Non-pigmented ciliary epithelial cell (primary cell): ENCODE results near the gene DUSP9.

Source experiments
- DNase-seq: peaks from one replicate; pipeline ENCODE4 v3.0.0-alpha.2; 2010; ENCODE audit warnings: low read depth

The DUSP9 gene

DNA sequence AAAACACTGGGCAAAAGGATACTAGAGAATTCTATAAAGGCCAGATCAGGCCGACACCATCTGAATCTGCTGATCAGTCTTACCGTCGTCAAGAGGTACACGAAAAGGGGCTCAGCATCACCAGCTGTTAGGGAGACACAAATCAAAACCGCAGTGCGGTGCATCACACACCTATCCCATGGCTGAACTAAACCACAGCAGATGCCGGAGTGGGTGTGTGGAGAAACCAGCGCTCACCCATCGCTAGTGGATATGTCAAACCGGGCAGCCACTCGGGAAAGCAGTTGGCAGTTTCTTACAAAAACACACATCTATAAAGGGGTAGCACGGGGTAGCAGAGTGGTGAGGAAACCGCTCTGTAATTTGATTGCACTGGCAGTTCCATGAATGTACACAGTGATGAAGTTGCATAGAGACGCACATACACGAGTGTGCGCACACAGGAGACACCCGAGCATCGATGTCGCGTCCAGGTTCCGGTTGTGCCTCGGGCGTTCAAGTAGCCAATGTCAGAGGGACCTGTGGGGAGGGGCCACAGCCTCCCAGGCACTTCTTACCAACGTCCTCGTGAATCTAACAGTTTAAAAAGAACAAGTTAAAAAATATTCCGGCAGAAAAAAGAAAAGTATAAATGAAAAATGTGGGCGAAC is 24.9 kb upstream of the DUSP9 start:
- no peak for DNase-seq

DNA sequence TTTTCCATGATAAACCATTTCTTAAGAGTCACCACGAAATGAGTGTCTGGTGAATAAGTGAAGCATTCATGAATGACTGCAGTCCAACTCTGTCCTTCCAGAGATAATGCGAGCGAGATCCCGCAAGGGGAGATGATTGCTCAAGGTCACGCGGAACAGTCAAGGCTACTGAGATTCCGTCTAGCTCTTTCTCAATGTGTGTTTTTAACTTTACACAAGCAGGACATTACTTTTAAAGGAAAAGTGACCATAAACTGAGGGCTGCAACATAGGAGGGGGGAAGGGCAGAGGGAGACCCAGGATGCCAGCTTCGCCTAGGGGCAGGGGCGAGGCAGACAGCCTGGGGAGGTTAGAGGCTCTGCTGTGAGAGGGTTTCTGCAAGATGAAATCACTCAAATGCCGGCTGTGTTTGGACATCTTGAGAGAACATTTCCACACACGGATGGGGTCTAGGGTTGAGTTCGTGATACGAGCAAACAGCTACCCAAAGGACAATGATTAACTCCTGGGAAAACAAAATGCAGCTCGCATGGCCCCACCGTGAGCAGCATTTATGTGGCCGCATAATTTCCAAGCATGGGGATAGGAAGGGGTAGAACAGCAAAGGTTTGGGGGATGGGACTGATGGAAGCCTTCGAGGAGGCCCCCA is 24.2 kb upstream of the DUSP9 start:
- DNase-seq: no peak

DNA sequence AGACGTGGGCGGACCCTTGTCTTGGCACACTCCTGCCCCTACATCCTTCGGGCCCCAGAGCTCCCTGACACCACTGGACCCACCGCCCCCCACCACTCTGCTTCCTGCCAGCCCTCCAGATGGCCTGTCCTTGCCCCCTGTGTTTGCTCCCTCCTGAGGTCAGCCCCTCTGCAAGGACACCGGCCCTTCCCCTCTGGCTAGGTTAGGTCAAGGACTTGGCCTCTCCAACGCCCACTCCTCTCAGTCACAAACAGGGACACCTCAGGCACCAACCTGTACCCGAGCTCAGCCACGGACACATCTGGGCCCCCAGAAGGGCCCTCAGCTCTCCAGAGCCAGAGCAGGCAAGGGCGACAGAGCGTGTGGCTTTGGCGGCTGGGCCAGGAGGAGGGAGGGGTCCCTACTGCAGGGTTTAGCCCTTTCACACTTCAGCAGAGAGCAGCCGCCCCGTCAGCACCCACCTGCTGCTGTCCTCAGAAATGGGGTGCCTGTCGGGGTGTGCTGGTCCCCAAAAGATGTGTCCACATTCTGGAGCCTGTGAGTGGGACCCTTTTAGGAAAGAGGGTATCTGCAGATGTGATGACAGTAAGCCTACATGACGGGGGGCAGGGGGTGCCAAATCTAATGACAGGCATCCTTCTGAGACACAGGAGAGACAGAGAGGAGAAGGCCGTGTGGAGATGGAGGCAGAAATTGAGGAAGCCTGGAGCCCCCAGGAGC is 23.5 kb upstream of the DUSP9 start:
- no peak for DNase-seq

DNA sequence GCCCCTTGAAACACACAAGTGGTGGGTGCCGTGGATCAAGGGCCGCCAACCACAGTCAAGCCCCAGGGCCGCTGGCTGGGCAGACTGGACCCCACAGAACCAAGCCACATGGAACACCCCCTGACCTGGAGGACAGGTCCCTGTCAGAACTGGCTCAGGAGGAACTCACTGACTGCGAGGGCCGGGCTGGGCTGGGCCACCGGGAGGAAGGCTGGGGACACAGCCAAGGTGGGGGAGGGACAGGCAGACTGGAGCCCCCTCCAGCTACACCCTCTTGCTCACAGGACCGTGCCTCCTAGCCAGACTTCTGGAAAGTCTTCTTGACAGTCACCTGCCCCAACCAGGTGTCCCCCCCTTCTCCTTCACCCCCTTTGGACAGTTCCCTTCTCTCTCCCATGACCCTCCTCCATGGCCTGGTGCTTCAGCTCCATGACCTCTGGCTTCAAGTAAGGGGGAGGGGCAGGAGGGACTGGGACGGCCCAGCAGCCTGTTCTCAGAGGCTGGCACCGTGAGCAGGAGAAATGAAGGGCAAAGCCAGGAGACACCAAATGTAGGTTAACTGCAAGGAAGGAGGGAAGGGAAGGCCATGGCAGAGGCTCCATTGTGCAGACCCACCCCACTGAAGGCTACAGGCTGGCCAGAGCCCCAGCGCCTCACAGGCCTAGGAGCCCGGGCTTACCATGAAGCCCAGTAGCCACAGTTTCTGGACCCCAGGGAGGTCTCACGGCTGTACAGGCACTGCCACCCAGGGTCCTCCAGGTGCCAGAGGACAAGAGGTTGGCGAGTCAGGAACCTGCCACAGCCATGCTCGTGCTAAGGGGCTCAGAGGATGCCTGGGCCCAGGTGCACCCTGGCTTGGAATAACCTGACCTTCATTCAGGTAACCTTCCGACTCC is 22.6 kb upstream of the DUSP9 start:
- DNase-seq: no peak

DNA sequence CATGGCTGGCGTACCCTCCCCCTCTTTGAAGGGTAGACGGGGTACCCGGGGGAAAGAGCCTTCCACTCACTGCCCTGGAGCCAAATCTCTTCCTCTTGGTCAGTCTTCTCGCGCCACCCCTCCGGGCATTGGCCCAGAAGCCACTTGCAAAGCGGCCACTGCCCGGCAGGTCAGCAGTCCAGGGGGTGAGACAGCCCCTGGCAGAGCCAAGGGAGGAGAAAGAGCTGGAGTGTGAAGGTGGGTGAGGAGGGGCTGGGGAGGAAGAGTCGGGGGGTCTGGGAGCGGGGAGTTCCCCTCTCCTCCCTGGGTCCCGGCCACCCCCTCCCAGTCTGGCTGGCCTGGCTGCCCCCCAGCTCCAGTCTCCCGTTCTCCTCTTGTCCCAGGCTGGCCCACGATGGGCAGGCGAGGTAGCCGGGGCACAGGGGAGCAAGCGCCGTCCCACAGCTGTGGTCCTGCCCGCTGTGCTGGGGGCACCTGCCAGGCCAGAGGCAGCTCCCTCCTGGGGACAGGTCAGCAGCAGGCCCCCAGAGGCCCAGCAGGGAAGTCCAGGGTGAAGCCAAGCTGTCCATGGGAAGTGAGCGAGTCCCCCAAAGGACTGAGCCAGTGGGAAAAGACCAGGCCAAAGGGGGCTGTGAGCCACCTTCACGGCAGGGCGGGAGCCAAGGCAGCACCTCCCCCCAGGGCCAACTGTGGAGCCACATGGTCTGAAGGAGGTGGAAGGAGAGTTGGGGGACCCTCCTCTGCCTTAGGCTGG is 21.6 kb upstream of the DUSP9 start:
- no peak for DNase-seq

DNA sequence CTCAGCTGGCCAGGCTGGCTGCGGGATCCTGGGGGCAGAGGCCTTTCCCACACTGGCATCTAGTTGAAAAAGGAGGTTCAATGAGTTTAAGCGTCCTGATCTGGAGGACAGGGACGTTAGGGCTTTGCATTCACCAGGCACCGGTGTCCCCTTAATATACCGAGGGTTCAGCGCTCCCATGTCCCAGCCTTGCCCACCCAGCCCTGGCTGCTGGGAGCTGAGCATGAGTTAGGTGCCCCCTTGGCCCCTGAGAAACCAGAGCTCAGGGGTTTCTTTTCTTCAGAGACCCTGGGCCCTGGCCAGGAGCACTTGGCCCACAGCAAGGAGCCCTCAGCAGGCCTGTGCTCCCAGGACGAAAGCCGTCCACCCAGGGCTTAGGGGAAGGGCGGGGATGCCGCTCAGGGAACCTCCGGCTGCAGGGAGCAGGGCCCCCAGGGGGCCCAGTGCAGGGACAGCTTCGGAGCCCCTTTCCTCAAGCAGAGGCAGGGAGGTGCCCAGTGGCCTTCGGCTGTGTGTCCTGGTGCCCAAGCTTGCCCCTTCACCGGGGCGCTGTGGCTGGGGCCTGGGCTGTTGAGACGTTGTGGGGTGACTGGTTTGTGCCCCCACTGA is 20.9 kb upstream of the DUSP9 start:
- DNase-seq: no peak

DNA sequence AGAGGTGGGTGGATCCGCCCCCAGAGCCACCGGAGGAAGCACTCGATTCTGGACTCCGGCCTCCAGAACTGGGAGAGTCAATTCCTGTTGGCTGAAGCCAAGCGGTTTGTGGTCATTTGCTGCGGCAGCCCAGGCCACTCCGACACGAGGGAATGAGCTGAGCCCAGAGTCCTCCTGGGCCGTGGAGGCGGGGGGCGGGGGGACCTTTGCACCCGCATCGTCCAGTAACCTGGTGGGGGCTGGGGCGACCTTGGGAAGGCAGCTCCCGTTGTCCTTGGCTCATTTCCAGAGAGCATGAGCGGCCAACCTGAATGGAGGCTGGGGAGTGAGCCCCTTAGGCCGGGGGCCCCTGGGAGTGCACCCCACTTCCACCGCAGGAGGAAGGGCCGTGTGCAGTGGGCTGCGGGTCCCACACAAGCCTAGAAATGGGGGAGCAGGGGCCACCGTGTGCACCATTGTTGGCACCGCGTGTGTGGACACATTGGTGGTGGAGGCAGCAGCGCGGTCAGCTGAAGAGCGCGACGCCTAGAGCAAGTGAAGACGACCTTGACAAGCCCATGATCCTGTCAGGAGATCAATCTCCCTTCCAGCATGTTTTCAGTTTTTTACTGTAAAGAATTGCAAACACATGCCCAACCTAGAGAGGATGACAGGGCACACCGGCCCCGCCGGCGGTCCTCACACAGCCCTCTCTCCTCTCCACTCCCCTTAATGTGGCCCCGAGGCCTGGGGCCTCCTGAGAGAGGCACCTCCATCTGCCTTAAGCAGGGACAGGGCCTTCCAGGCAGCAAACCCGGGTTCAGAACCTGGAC is 19.9 kb upstream of the DUSP9 start:
- DNase-seq: no peak

DNA sequence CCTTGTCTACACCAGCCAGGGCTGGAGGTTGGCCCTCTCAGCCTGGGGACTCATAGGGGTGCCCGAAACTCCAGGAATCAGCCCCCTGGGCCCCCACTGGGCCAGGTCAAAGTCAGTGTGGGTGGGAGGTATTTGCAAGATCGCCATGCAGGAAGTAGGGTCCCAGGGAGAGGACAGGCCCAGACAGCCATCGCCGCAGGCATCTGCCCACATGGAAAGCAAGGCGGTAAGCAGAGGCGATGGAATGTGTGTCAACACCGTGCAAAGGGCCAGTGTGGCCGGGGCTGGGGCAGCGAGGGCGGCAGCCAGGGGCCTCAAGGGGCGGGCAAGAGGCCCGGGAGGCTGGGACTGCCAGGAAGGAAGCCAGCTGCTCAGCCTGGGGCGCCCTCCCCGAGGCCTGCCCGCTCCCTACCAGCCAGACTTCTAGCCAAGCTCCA is 19.3 kb upstream of the DUSP9 start:
- no peak for DNase-seq

DNA sequence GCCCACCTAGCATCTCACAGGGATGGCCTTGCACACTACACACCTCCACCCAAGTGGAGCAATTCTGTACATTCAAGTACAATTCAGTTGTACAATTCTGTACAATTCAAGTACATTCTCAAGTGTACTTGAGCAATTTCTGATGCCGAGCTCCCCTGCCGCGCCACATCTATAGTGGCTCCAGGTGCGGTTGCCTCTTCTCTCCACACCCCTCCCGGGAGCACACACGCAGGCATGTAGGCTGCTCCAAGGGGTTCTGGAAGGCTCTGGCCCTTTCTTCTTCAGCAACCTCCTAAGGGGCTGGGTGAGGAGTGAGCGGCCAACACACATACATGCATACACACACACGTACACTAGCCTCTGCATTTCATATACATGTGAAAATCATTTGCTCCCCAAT is 18.9 kb upstream of the DUSP9 start:
- no peak for DNase-seq

DNA sequence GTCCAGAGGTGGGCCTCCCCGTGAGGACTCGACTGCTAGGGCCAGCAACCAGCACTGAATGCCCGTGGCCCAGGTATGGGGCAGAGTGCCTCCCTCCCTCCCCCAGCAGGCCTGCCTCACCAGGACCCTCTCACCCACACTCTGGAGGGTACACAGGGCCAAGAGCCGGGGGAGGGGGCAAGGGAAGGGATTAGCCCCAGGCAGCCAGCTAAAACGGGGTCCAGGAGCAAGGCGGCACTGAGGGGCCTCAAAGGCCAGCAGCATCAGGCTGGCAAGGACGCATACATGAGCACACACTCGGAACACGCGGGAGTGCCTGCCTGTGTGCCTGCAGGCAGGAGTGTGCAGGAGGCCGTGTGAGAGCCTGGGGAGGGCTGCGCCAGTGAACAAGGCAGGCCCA is 18.3 kb upstream of the DUSP9 start:
- DNase-seq: no peak

DNA sequence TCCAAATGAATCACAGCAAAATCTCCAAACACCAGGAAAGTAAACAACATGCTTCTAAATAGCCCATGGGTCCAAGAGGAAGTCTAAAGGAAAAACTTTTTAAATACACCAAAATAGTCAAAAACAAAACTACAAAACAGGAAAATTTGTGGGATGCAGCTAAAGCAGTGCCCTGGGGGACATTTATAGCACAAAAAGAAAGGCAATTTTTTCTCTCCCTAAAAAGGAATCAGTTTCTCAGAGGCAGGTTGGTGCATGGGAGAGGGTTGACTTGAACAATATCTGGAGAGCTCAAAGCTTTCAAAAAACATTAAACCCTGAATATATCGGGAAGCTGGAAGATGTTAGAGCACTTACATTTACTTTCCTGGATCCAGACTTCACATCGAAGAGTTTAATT is 15.7 kb upstream of the DUSP9 start:
- DNase-seq: no peak

DNA sequence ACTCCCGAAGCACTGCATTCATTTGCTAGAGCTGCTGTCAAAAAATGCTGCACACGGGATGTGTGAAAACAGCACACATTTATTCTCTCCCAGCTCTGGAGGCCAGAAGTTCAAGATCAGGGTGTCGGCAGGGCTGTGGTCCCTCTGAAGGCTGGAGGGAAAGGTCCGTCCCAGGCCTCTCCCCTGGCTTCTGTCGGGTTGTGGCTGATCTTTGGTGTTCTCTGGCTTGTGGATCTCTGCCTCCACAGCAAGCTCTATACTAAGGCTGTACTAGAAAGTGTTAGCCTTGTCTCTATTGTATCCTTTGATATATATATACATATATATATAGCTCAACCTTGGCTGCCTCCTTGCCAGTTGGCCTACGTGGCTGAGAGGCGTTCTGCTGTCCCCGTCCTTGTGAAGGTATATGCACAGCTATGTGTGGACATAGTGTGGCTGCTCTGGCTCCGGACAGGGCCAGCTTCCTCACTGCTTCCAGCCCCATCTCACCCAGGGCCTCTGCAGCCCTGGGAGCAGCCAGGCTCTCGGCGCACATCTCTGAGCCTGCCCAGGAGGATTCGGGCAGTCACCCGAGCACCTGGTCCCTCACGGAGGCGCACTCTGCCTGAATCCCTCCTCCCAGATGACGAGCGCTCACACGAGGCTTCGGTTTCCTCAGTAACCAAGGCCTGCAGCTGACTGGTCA is 15.0 kb upstream of the DUSP9 start:
- DNase-seq: no peak

DNA sequence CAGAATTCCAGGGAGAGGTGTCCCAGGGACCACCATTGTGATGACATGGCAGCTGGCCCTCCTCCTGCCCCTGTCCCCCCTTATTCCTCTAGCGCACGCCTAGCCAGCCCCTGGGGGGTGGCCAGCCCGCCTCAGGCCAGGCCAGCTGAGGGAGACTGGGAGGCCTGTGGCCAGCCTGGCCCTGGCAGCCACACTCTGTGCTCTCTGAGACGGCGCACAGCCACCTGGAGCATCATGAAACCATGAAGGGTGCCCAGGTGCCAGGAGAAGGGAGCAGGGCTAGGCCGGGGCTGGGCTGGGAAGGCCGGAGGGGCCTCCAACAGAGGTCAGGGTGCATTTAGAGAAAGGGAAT is 14.4 kb upstream of the DUSP9 start:
- no peak for DNase-seq

DNA sequence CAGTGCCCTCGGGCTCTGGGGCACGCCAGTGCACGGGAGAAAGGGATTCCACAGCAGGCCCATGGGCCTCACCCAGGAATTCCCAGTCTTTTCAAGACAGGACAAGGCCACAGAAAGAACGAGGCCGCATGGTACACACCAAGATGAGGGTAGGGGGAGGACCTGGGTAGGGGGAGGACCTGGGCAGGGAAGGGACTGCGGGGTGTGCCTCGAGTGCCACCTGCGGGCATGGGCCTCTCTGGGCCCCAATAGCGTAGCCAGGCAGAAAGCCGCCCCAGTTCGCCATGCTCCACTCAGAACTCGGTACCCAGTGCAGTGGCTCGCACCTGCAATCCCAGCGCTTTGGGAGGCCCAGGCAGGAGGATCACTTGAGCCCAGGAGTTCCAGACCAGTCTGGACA is 14.0 kb upstream of the DUSP9 start:
- DNase-seq: no peak

DNA sequence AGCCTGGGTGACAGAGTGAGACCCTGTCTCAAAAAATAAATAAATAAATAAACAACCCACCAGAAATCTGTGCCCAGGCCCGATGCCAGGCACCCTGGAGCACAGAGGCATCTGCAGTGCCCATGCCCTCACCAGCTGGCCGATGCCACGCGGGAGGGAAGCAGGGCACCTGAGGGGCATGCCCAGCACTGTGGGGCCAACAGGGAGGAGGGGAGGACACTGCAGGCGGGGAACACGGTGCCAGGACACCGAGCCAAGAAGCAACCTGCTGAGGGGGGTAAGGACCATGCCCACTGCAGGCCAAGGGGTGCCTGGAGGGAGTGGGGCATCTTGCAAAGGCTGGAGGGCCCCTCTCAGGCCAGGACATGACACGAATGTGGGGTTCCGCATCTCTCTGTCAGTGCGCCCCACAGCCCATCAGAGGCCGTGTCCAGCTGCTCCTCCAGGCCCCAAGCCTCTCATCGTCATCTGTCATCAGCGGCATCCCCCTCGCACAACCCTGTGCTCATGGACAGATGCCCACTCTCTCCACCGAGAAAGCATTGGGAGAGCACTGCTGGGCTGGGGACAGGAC is 13.3 kb upstream of the DUSP9 start:
- DNase-seq: no peak

DNA sequence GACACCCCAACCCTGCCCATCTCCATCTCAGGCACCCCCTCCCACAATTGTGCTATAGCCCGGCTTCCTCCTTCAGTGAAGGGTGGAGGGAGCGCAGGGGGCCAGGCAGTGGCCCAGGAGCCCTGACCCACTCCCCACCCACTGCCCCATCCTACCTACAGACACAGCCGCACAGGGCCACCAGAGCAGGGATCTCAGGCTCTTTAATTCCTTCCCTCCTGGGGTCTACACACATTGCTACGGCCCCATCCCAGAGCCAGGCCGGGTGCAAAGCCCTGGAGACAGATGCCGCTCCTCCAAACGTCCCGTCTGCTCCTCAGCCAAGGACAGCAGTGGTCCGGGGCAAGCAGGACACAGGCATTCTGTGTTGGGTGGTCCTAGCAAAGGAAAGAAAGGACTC is 12.8 kb upstream of the DUSP9 start:
- DNase-seq: no peak

DNA sequence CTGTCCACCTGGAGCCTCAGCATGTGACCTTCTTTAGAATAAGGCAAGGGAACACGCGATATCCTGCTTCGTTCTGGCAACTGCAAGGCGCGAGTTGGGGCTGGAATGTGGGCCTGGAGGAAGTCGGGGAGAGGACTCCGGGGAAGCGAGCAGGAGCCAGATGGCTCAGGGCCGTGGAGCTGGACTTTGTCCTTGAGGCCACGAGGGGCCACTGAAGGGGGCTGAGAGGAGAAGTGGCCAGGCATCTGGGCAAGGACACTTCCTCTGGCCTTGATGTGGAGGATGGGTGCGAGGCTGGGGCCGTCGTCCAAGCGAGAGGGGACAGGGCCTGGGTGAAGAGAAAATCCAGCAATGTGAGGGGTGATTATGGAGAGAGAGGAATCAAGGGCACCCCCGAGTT is 12.2 kb upstream of the DUSP9 start:
- DNase-seq: no peak

DNA sequence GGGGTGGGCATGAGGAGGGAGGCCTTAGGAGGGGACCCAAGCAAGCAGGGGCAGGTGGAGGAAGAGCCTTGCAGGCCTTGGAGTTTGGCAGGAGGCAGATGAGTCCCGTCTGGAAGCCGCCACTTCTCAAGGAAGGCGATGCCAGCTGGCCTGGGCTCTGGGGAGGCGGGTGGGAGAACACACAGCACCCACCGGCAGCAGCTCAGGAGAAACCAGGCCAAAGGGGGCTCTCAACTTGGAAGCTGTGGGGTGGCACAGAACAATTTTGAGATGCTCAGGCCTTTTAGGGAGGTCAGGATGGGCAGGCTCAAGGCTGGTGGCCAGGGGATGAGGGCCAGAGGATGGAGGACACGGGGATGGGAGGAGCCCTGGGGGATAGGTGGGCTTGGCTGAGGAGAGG is 11.6 kb upstream of the DUSP9 start:
- no peak for DNase-seq

DNA sequence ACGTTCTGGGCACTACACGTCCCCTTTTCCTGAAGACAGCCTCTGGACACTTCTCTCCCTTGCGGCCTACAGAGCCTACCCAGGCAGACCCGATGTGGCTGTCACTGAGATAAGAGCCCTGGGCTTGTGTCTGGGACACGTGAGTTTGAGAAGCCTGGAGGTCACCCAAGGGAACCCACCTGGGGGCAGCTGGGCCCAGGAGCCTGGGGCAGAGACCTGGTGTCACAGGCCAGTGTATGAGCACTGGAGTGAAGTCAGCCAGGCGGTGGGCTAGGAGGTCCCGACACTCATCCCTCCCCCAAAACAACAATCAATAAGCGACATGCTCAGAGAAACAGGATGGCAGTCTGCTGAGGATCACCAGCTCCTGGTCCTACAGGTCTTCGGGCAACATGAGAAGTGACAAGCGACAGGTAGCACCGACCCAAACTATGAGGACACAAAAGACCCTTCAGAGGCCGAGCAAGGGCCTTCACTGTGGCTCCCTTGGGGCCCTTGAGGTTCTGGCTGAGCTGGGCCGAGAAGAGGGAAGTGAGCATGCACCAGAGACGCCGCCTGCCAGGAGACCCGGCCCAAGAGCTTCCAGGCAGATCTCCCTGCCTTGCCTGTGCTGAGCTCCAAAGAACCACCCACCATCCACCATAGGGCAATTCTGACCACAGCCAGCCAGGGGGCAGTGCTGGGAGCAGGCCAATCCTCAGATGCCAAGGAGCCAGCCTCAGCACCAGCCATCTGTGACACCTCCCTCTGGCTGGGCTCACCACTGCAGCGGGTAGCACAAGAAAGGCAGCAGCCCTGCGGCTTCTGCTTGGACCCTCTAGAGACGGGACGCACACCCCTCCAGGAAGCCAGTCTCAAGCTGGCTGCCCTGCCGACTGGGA is 11.0 kb upstream of the DUSP9 start:
- no peak for DNase-seq
